Gastroesophageal sphincter (tissue), 4 donors: Measurements from ENCODE around the gene CACNA1C. TPM values are rescaled to one million over a fixed set of nuclear protein-coding genes. Genes with fewer than 3 reads are reported as not detected.

ENCODE experiments used
- ATAC-seq: fragments of 150-250 bp; one replicate; pipeline ENCODE4 v1.9.1; 2016; ENCODE audit warnings: mild to moderate bottlenecking, moderate library complexity
- H3K27ac ChIP-seq, 4 donors: fragments of 200-600 bp; sonication (generic) in 3 of 4; 1 replicate in 3 of 4; 2 replicates in 1 of 4; pipeline ENCODE4 v1.5.1; 2016 to 2019
- H3K27me3 ChIP-seq: fragments of 200-600 bp; sonication (generic); one replicate; pipeline ENCODE4 v1.5.1; 2019
- H3K36me3 ChIP-seq, 2 donors: fragments of 200-600 bp; sonication (generic); one replicate each; pipeline ENCODE4 v1.5.1; 2019; ENCODE audit warnings: control low read depth in 1 of 2
- H3K4me1 ChIP-seq, 3 donors: fragments of 200-600 bp; sonication (generic); 1 replicate in 2 of 3; 2 replicates in 1 of 3; pipeline ENCODE4 v1.5.1; 2016 to 2019; ENCODE audit warnings: control low read depth in 2 of 3
- H3K4me3 ChIP-seq, 2 donors: fragments of 200-600 bp; sonication (generic); one replicate each; pipeline ENCODE4 v1.5.1; 2019; ENCODE audit warnings: mild to moderate bottlenecking in 1 of 2, moderate library complexity in 1 of 2
- H3K9me3 ChIP-seq, 3 donors: fragments of 200-600 bp; sonication (generic); one replicate each; pipeline ENCODE4 v1.5.1; 2017 to 2019; ENCODE audit warnings: control low read depth in 2 of 3
- EP300 ChIP-seq: sonication (generic); formaldehyde crosslinking; IDR thresholded peaks from one replicate; pipeline ENCODE4 v1.6.1; 2017; ENCODE audit warnings: antibody characterized with exemption, mild to moderate bottlenecking
- POLR2A ChIP-seq, 2 donors: fragments of 450-650 bp; IDR thresholded peaks; one replicate each; pipeline ENCODE4 v1.6.1; 2017; ENCODE audit warnings: antibody characterized with exemption in 2 of 2, mild to moderate bottlenecking in 2 of 2, moderate library complexity in 1 of 2
- POLR2AphosphoS5 ChIP-seq: sonication (generic); formaldehyde crosslinking; IDR thresholded peaks from one replicate; pipeline ENCODE4 v1.6.1; 2017; ENCODE audit warnings: antibody characterized with exemption
- WGBS, 2 donors: methylation state at CpG; one replicate each; pipeline ENCODE4 v1.1.5; 2018; ENCODE audit warnings: low coverage in 1 of 2; 5-methylcytosine and 5-hydroxymethylcytosine counted together
- total RNA-seq, 4 donors: library from RNA; depleted of rRNA; stranded (reverse); fragments of >200 nt; gene quantifications; one replicate each; pipeline ENCODE4 v1.1.0, GENCODE V29; 2016
- TF ChIP-seq, protein P1 (sequence below), 4 experiments: fragments of 200-600 bp in 2 of 4; fragments of 450-650 bp in 2 of 4; sonication (generic) in 1 of 4; IDR thresholded peaks; one replicate each; pipeline ENCODE4 v1.5.1; 2017 to 2019; ENCODE audit warnings: antibody characterized with exemption in 4 of 4, mild to moderate bottlenecking in 2 of 4, moderate library complexity in 2 of 4

CACNA1C gene
- total RNA-seq, 4 donors from 2014 or later: 22.9 to 96.2 (median 41.4) TPM

DNA sequence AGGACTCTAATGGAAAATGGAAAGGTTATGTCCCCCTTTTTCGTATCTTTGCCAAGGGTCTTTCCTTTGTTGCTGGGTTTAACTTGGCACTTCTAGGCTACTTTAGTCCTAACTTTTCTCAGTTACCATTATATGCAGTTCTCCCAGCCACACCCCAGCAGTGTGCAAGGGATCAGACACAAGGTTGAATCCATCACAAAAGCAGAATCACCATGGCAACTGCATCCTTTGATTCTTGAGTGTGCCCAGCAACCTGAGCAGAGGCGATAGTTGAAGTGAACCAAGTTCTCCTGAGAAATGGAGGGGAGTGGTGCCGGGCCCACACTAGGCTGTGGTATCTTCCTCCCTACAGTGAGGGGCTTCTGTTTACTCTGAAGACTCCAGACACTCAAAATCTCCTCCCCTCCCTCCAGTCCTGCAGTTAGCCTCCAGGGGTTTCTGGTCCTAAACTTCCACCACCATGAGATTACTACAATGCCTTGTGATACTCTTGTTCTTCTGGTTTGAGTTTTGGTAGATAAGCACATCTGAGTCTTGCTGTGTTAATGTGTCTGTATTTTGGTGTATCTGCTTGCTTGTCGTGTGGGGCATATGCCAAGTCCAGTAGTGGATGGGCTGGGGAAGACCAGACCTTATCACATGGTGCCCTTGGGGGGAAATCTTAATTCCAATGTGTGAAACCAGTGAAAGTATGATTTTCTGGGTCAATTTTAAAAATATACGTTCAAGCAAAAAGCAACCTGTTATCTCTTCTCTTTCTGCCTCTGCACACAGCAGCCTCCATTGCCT, 183.9 kb downstream of the CACNA1C start:
- Histone ChIP-seq H3K9me3 (no peaks in the 10 kb centered on the region), H3K27ac (peak overlapping the region in 3 of 4 donors; percentile 75 to 85 (median 76)), H3K4me1 (peaks cover 8 to 74% (median 8%) of the 10 kb centered on the region in 3 donors), H3K27me3 (no peaks in the 10 kb centered on the region), H3K4me3 (no peak overlapping the region), H3K36me3 (no peaks in the 10 kb centered on the region)
- 87 to 94% methylated on average over 4 to 5 of the region's 5 CpGs for WGBS, 2 donors
- ATAC-seq: no peak
- no peak for TF ChIP-seq POLR2AphosphoS5
- no peak for TF ChIP-seq POLR2A (IDR thresholded peaks at IDR 0.05)
- TF ChIP-seq, protein P1, sequence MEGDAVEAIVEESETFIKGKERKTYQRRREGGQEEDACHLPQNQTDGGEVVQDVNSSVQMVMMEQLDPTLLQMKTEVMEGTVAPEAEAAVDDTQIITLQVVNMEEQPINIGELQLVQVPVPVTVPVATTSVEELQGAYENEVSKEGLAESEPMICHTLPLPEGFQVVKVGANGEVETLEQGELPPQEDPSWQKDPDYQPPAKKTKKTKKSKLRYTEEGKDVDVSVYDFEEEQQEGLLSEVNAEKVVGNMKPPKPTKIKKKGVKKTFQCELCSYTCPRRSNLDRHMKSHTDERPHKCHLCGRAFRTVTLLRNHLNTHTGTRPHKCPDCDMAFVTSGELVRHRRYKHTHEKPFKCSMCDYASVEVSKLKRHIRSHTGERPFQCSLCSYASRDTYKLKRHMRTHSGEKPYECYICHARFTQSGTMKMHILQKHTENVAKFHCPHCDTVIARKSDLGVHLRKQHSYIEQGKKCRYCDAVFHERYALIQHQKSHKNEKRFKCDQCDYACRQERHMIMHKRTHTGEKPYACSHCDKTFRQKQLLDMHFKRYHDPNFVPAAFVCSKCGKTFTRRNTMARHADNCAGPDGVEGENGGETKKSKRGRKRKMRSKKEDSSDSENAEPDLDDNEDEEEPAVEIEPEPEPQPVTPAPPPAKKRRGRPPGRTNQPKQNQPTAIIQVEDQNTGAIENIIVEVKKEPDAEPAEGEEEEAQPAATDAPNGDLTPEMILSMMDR (IDR thresholded peaks at IDR 0.05): no peak

DNA sequence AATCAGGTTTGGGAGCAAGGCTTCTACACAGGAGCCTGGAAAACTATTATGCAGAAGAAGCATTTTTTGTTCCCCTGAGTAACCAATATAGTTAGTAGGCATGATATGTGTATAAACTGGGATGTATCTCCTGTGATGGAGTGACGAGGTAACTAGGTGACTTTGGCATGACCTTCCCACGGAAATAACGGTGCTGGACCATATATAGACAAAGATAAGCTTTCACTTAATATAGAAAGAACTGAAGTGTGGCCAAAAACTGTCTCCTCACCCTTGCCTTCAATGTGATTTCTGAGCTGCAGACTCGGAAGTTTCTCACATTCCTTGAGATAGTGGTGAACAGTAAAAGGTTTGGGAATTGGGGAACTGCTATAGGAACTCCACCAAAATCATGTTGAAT, 185.3 kb downstream of the CACNA1C start:
- Histone ChIP-seq H3K27me3 (no peaks in the 10 kb centered on the region), H3K36me3 (no peaks in the 10 kb centered on the region), H3K4me3 (no peak overlapping the region), H3K4me1 (peaks cover 8 to 80% (median 8%) of the 10 kb centered on the region in 3 donors), H3K27ac (peak overlapping the region; percentile 56 to 85 (median 76)), H3K9me3 (no peaks in the 10 kb centered on the region)
- TF ChIP-seq POLR2A (IDR thresholded peaks at IDR 0.05): no peak
- TF ChIP-seq POLR2AphosphoS5: no peak
- TF ChIP-seq, protein P1 (IDR thresholded peaks at IDR 0.05): no peak
- TF ChIP-seq EP300: no peak
- ATAC-seq: no peak
- 37 to 38% methylated on average over 4 of the region's 4 CpGs for WGBS, 2 donors

DNA sequence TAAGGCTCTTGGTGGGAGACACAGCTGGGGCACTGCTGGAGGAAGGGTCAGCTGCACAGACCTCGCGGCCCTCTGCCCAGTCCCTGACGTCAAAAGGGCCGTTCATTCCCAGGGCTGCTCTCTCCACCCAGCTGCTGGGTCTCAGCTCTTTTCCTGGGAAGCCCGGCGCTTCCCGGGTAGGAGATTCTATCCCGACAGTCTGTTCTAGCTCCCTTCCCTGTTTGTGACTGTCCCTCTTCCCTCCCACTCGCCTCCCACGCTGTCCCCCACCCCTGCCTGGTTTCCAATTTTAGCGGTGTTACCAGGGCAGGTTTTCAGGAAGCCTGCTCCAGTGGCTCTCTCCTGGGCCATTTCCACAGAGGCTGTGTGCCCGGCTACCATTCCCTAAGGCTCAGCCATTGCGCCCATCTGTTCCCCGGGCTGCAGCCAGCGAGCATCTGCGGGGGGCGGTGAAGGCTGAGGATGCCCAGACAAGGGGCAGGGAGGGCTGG, 186.6 kb downstream of the CACNA1C start:
- H3K36me3 ChIP-seq: no peaks in the 10 kb centered on the region
- TF ChIP-seq POLR2A (IDR thresholded peaks at IDR 0.05) (no peak), EP300 (no peak), POLR2AphosphoS5 (no peak)
- TF ChIP-seq, protein P1 (IDR thresholded peaks at IDR 0.05): no peak
- H3K4me3 ChIP-seq: no peak overlapping the region
- WGBS, 2 donors: 69 to 97% methylated on average over 4 to 5 of the region's 17 CpGs
- no peaks in the 10 kb centered on the region for H3K27me3 ChIP-seq
- peaks cover 10 to 84% (median 11%) of the 10 kb centered on the region in 3 donors for H3K4me1 ChIP-seq
- no peak for ATAC-seq
- H3K27ac ChIP-seq: peak overlapping the region in 3 of 4 donors; percentile 75 to 85 (median 76)
- no peaks in the 10 kb centered on the region for H3K9me3 ChIP-seq

DNA sequence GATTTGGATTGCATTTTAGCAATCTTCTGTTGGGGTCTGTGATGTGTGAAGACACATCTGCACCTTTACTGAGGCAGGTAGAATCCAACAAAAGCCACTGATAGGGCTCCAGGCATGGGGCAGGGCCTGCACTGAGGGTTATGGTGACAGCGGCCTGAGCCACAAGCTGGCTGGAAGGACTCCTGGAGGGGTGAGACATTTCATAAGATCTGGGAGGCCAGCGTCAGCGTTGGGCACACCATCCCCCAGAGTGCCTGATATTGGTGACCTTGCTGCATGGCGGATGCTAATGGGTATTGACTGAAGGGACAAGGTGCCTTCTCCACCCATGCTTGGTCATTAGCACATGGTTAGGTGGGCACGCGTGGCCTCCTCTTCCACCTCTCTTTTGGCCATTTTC, 187.6 kb downstream of the CACNA1C start:
- H3K27me3 ChIP-seq: no peaks in the 10 kb centered on the region
- H3K9me3 ChIP-seq: no peaks in the 10 kb centered on the region
- 95 to 100% methylated on average over 1 to 3 of the region's 6 CpGs for WGBS, 2 donors
- H3K4me3 ChIP-seq: no peak overlapping the region
- TF ChIP-seq POLR2A (IDR thresholded peaks at IDR 0.05): no peak
- TF ChIP-seq, protein P1 (IDR thresholded peaks at IDR 0.05): no peak
- TF ChIP-seq POLR2AphosphoS5: no peak
- TF ChIP-seq EP300: no peak
- H3K27ac ChIP-seq: peak overlapping the region in 3 of 4 donors; percentile 75 to 85 (median 76)
- H3K4me1 ChIP-seq: peaks cover 11 to 84% (median 16%) of the 10 kb centered on the region in 3 donors
- no peaks in the 10 kb centered on the region for H3K36me3 ChIP-seq
- ATAC-seq: no peak

DNA sequence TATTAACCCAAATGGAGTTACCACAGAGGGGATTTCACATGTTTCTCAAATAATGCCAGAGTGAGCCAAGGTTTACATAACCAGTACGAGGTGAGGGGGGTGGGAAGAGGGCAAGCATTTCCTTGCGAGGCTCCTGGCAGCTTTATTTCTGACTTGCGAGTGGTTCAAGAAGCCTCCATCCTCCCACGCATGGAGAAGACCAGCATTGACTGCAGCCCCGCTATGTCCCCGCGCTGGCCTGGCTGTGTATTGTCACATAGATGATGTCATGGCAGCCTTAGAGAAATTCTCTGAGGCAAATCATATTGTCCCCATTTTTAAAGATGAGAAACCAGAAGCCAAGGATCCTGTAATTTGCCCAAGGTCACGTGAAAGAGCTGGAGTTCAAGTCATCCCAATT, 188.2 kb downstream of the CACNA1C start:
- WGBS, 2 donors: 55 to 65% methylated on average over 5 to 8 of the region's 8 CpGs
- peak overlapping the region in 3 of 4 donors; percentile 75 to 85 (median 76) for H3K27ac ChIP-seq
- ATAC-seq: no peak
- TF ChIP-seq, protein P1 (IDR thresholded peaks at IDR 0.05): no peak
- TF ChIP-seq POLR2A (IDR thresholded peaks at IDR 0.05): no peak
- TF ChIP-seq EP300: no peak
- no peak for TF ChIP-seq POLR2AphosphoS5
- no peaks in the 10 kb centered on the region for H3K27me3 ChIP-seq
- H3K9me3 ChIP-seq: no peaks in the 10 kb centered on the region
- no peak overlapping the region for H3K4me3 ChIP-seq
- H3K36me3 ChIP-seq: no peaks in the 10 kb centered on the region
- H3K4me1 ChIP-seq: peaks cover 11 to 84% (median 16%) of the 10 kb centered on the region in 3 donors
